CD4-positive, alpha-beta T cell (primary cell): ENCODE data around the gene WWOX. TPM values are rescaled to one million over a fixed set of nuclear protein-coding genes. Genes with fewer than 3 reads are reported as not detected.

Experiments
- ATAC-seq: fragments of 200-7000 bp; cut with Tn5 transposase; one replicate; pipeline ENCODE4 v1.10.0; 2022; ENCODE audit warnings: mild to moderate bottlenecking; ENCODE audit not compliant: poor library complexity
- CTCF ChIA-PET: fragments of 350-600 bp; sonication (Branson Sonifier 250); formaldehyde crosslinking; loops from one replicate; lab custom pipeline; 2021; ENCODE audit warnings: antibody characterized with exemption, inconsistent platforms; lab: Charles Lee
- POLR2A ChIA-PET: fragments of 350-600 bp; sonication (Branson Sonifier 250); formaldehyde crosslinking; loops from one replicate; lab custom pipeline; 2021; ENCODE audit warnings: antibody characterized with exemption, inconsistent platforms; lab: Charles Lee
- DNase-seq, 14 experiments: peaks; one replicate each; pipeline ENCODE4 v3.0.0-alpha.2; 2013 to 2020; ENCODE audit warnings: mixed read lengths in 2 of 14
- H3K27ac ChIP-seq, 2 donors: one replicate each; pipeline versions ENCODE4 v1.5.1 to v1.7.0; 2013; ENCODE audit warnings: low read length in 2 of 2, low read depth in 1 of 2, mild to moderate bottlenecking in 1 of 2
- H3K27me3 ChIP-seq, 2 experiments: 1 replicate in 1 of 2; 2 replicates in 1 of 2; pipeline versions ENCODE4 v1.6.1 to v1.7.0; 2013; ENCODE audit warnings: low read length in 2 of 2, control low read depth in 1 of 2, mild to moderate bottlenecking in 1 of 2, moderate library complexity in 1 of 2; ENCODE audit not compliant: insufficient read depth in 2 of 2, control insufficient read depth in 1 of 2
- H3K36me3 ChIP-seq: one replicate; pipeline ENCODE4 v1.6.1; 2013; ENCODE audit warnings: low read length, control low read depth; ENCODE audit not compliant: insufficient read depth
- H3K4me1 ChIP-seq: one replicate; pipeline ENCODE4 v1.6.1; 2013; ENCODE audit warnings: low read length, control low read depth; ENCODE audit not compliant: insufficient read depth
- H3K4me3 ChIP-seq: one replicate; pipeline ENCODE4 v1.5.1; 2013; ENCODE audit warnings: mild to moderate bottlenecking, low read length, moderate library complexity
- H3K9me3 ChIP-seq, 2 experiments: 1 replicate in 1 of 2; 2 replicates in 1 of 2; pipeline versions ENCODE4 v1.6.1 to v1.7.0; 2013; ENCODE audit warnings: low read length in 2 of 2, mild to moderate bottlenecking in 2 of 2, control low read depth in 1 of 2, moderate library complexity in 1 of 2; ENCODE audit not compliant: control insufficient read depth in 1 of 2, insufficient read depth in 1 of 2
- H3K27ac Mint-ChIP-seq: one replicate; pipeline ENCODE4 v1.8.0; 2020; ENCODE audit warnings: mixed read lengths
- H3K27me3 Mint-ChIP-seq: one replicate; pipeline ENCODE4 v1.8.0; 2021; ENCODE audit warnings: mixed read lengths
- H3K36me3 Mint-ChIP-seq: one replicate; pipeline ENCODE4 v1.8.0; 2021; ENCODE audit warnings: low read depth, mixed read lengths
- H3K4me1 Mint-ChIP-seq: one replicate; pipeline ENCODE4 v1.8.0; 2021; ENCODE audit warnings: low read depth, mixed read lengths
- H3K4me3 Mint-ChIP-seq: one replicate; pipeline ENCODE4 v1.8.0; 2020; ENCODE audit warnings: mild to moderate bottlenecking, mixed read lengths
- H3K9me3 Mint-ChIP-seq: one replicate; pipeline ENCODE4 v1.8.0; 2020; ENCODE audit warnings: mixed read lengths
- intact Hi-C, 2 experiments: fragments of 100-400 bp; cut with DNase I in 1 of 2; cut with micrococcal nuclease in 1 of 2; formaldehyde crosslinking; loops; one replicate each; pipeline versions ENCODE4 v1.15.1 to v1.9.0; 2023 to 2025; cut with DNase I, micrococcal nuclease
- total RNA-seq, 174 experiments: library from RNA in 2 of 174; stranded (reverse) in 2 of 174; gene quantifications; one replicate each; pipeline ENCODE4 v1.2.3 and lab custom pipeline; 2021 to 2026
- TF ChIP-seq, protein P1 (sequence below): fragments of 200-600 bp; IDR thresholded peaks from one replicate; pipeline ENCODE4 v1.8.0; 2022; ENCODE audit warnings: antibody characterized with exemption, mild to moderate bottlenecking

The WWOX gene
- total RNA-seq, 2 experiments from 2014 or later: 19.3 to 21.7 TPM

DNA sequence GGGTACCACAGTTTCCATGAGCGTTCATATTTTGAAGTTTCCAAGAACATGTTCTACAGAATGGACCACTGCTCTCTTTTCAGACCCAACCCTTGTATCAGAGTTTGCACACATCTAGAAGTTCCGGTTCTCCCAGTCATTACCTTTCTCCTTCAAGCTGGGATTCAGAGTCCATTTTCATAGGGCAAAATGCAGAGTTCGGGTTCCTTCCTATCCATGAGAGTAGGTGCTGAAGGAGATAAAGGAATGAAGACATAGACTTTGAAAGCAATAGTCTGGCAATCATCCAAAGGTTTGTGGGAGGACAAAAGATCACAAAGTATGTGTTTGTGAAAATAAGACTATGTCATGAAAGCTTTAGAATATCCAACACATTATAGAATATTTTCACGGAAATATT, 801.5 kb downstream of the WWOX start:
- no peaks in the 10 kb centered on the region for H3K27me3 Mint-ChIP-seq
- no peaks in the 10 kb centered on the region for H3K36me3 Mint-ChIP-seq
- ATAC-seq (no peak), DNase-seq (no peak)
- Histone ChIP-seq H3K27ac (no peak overlapping the region), H3K4me1 (peaks cover 20% of the 10 kb centered on the region), H3K27me3 (no peaks in the 10 kb centered on the region), H3K4me3 (no peak overlapping the region), H3K36me3 (no peaks in the 10 kb centered on the region), H3K9me3 (no peaks in the 10 kb centered on the region)
- TF ChIP-seq, protein P1, sequence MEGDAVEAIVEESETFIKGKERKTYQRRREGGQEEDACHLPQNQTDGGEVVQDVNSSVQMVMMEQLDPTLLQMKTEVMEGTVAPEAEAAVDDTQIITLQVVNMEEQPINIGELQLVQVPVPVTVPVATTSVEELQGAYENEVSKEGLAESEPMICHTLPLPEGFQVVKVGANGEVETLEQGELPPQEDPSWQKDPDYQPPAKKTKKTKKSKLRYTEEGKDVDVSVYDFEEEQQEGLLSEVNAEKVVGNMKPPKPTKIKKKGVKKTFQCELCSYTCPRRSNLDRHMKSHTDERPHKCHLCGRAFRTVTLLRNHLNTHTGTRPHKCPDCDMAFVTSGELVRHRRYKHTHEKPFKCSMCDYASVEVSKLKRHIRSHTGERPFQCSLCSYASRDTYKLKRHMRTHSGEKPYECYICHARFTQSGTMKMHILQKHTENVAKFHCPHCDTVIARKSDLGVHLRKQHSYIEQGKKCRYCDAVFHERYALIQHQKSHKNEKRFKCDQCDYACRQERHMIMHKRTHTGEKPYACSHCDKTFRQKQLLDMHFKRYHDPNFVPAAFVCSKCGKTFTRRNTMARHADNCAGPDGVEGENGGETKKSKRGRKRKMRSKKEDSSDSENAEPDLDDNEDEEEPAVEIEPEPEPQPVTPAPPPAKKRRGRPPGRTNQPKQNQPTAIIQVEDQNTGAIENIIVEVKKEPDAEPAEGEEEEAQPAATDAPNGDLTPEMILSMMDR: no peak
- peak overlapping the region; percentile 17 for H3K27ac Mint-ChIP-seq
- H3K4me3 Mint-ChIP-seq: no peak overlapping the region
- no peaks in the 10 kb centered on the region for H3K9me3 Mint-ChIP-seq
- intact Hi-C loops: no loop called here
- ChIA-PET POLR2A (no interaction called here), CTCF (no interaction called here)
- peaks cover 29% of the 10 kb centered on the region for H3K4me1 Mint-ChIP-seq

DNA sequence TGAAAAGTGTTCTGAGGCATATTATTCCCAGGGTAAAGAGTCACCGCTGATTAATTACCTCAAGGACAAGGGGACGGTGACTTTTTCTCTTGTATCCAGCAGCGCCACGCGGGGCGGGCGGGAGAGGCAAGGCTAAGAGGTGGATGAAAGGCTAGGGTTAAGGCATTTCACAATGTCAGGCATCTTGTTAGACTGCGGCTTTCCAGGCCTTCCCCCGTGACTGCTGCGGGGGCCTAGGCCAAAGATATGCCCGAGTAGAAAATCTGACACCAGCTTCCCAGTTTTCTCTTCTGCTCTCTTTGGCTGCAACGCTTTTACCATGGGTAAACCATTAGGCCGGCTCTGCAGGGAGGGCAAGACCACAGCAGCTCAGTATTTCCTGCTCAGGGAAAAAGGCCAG, 802.9 kb downstream of the WWOX start:
- TF ChIP-seq, protein P1: no peak
- H3K36me3 ChIP-seq: no peaks in the 10 kb centered on the region
- no peaks in the 10 kb centered on the region for H3K9me3 Mint-ChIP-seq
- no peaks in the 10 kb centered on the region for H3K27me3 ChIP-seq
- peaks cover 21% of the 10 kb centered on the region for H3K4me1 Mint-ChIP-seq
- no peaks in the 10 kb centered on the region for H3K36me3 Mint-ChIP-seq
- peaks cover 16% of the 10 kb centered on the region for H3K4me1 ChIP-seq
- H3K9me3 ChIP-seq: no peaks in the 10 kb centered on the region
- H3K27me3 Mint-ChIP-seq: no peaks in the 10 kb centered on the region
- intact Hi-C loops: no loop called here
- no peak overlapping the region for H3K4me3 ChIP-seq
- ChIA-PET POLR2A (no interaction called here), CTCF (no interaction called here)
- ATAC-seq (no peak), DNase-seq (no peak)
- H3K4me3 Mint-ChIP-seq: no peak overlapping the region
- no peak overlapping the region for H3K27ac ChIP-seq
- no peak overlapping the region for H3K27ac Mint-ChIP-seq

DNA sequence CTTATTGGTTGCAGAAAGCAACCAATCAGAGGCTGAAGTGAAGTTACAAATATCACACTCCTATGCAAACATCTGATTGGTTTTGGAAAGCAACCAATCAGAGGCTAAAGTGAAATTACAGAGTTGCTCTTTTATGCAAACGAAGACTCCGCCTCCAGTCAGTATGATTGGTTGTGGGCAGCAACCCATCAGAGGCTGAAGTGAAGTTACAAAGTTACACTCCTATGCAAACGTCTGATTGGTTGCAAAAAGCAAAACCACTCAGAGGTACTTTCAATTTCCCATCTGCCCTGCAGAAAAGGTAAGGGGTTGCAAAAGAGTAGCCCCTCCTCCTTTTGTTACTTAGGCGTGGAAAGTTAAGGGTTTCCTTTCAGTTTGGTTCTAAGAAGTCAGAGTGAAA, 803.8 kb downstream of the WWOX start:
- H3K4me3 Mint-ChIP-seq: no peak overlapping the region
- Histone ChIP-seq H3K9me3 (no peaks in the 10 kb centered on the region), H3K36me3 (no peaks in the 10 kb centered on the region), H3K4me1 (peaks cover 16% of the 10 kb centered on the region), H3K27me3 (no peaks in the 10 kb centered on the region), H3K4me3 (no peak overlapping the region), H3K27ac (no peak overlapping the region)
- peak in 3 of 14 experiments; percentile 16 to 30 (median 28) for DNase-seq
- CTCF ChIA-PET: no interaction called here
- ATAC-seq: peak; percentile 17
- no peaks in the 10 kb centered on the region for H3K36me3 Mint-ChIP-seq
- no peak overlapping the region for H3K27ac Mint-ChIP-seq
- intact Hi-C loops: no loop called here
- H3K4me1 Mint-ChIP-seq: peaks cover 14% of the 10 kb centered on the region
- H3K9me3 Mint-ChIP-seq: no peaks in the 10 kb centered on the region
- TF ChIP-seq, protein P1: no peak
- POLR2A ChIA-PET: no interaction called here
- no peaks in the 10 kb centered on the region for H3K27me3 Mint-ChIP-seq
